HEK293 (cell line): ENCODE results near the gene SMIM14.

ENCODE experiments used
- CTCF ChIA-PET: fragments of 350-600 bp; formaldehyde crosslinking; extraction: SDS; loops from one replicate; lab custom pipeline; 2021; ENCODE audit warnings: antibody characterized with exemption; lab: Yijun Ruan, JAX
- POLR2A ChIA-PET: fragments of 300-600 bp; formaldehyde crosslinking; extraction: SDS; loops from one replicate; lab custom pipeline; 2020; ENCODE audit warnings: antibody characterized with exemption, inconsistent platforms; lab: Yijun Ruan, JAX
- H3K27ac ChIP-seq: fragments of 200-500 bp; sonication (Bioruptor generic); 2 replicates; pipeline ENCODE4 v1.5.1; 2014; ENCODE audit warnings: low read depth, low read length, control low read depth, inconsistent platforms; ENCODE audit errors: extremely low read depth
- H3K36me3 ChIP-seq, 2 experiments: fragments of 200-500 bp in 1 of 2; sonication (Bioruptor generic) in 1 of 2; 1 replicate in 1 of 2; 2 replicates in 1 of 2; pipeline ENCODE4 v1.5.1; 2014 to 2017; ENCODE audit warnings: inconsistent platforms in 2 of 2, low read length in 2 of 2; ENCODE audit not compliant: control insufficient read depth in 2 of 2, insufficient read depth in 1 of 2
- H3K4me1 ChIP-seq: fragments of 200-500 bp; sonication (Bioruptor generic); 2 replicates; pipeline ENCODE4 v1.5.1; 2014; ENCODE audit warnings: mild to moderate bottlenecking, low read length, inconsistent platforms; ENCODE audit not compliant: control insufficient read depth, insufficient read depth
- H3K4me3 ChIP-seq: 2 replicates; pipeline ENCODE4 v1.5.1; 2011; ENCODE audit warnings: low read depth, mild to moderate bottlenecking, control low read depth, low read length, moderate library complexity
- H3K9me3 ChIP-seq: fragments of 200-500 bp; sonication (Bioruptor generic); 2 replicates; pipeline ENCODE4 v1.5.1; 2014; ENCODE audit warnings: low read depth, low read length, inconsistent platforms; ENCODE audit not compliant: control insufficient read depth, insufficient read depth
- ATF2 ChIP-seq: fragments of 450-650 bp; formaldehyde crosslinking; IDR thresholded peaks from 2 replicates; pipeline ENCODE4 v1.5.1; 2016; ENCODE audit warnings: missing biosample characterization, missing genetic modification characterization, low read depth
- BCL6B ChIP-seq: fragments of 450-650 bp; formaldehyde crosslinking; IDR thresholded peaks from 2 replicates; pipeline ENCODE4 v1.5.1; 2017; ENCODE audit warnings: missing biosample characterization, missing genetic modification characterization
- FEZF1 ChIP-seq: fragments of 450-650 bp; formaldehyde crosslinking; IDR thresholded peaks from 2 replicates; pipeline ENCODE4 v1.5.1; 2016; ENCODE audit warnings: missing biosample characterization, missing genetic modification characterization
- GLIS1 ChIP-seq: fragments of 450-650 bp; formaldehyde crosslinking; IDR thresholded peaks from 2 replicates; pipeline ENCODE4 v1.5.1; 2016; ENCODE audit warnings: missing biosample characterization, missing genetic modification characterization
- HOXD13 ChIP-seq: sonication (generic); formaldehyde crosslinking; IDR thresholded peaks from 2 replicates; pipeline ENCODE4 v1.8.0; 2022; ENCODE audit warnings: missing genetic modification reagents, borderline replicate concordance
- INSM2 ChIP-seq: fragments of 450-650 bp; formaldehyde crosslinking; IDR thresholded peaks from 2 replicates; pipeline ENCODE4 v1.5.1; 2016; ENCODE audit warnings: missing biosample characterization, missing genetic modification characterization
- MYNN ChIP-seq: fragments of 450-650 bp; formaldehyde crosslinking; IDR thresholded peaks from 2 replicates; pipeline ENCODE4 v1.5.1; 2016; ENCODE audit warnings: missing biosample characterization, missing genetic modification characterization, borderline replicate concordance
- OVOL3 ChIP-seq: fragments of 450-650 bp; formaldehyde crosslinking; IDR thresholded peaks from 2 replicates; pipeline ENCODE4 v1.5.1; 2016; ENCODE audit warnings: missing biosample characterization, missing genetic modification characterization
- YY1 ChIP-seq: fragments of 450-650 bp; formaldehyde crosslinking; IDR thresholded peaks from 2 replicates; pipeline ENCODE4 v1.5.1; 2018; ENCODE audit warnings: missing biosample characterization, missing genetic modification characterization
- ZBTB44 ChIP-seq: fragments of 450-650 bp; IDR thresholded peaks from 2 replicates; pipeline ENCODE4 v1.5.1; 2018; ENCODE audit warnings: missing biosample characterization, mild to moderate bottlenecking, missing genetic modification characterization
- ZNF112 ChIP-seq: fragments of 450-650 bp; formaldehyde crosslinking; IDR thresholded peaks from 2 replicates; pipeline ENCODE4 v1.5.0; 2017; ENCODE audit warnings: missing biosample characterization, missing genetic modification characterization
- ZNF132 ChIP-seq: fragments of 450-650 bp; formaldehyde crosslinking; IDR thresholded peaks from 2 replicates; pipeline ENCODE4 v1.5.1; 2017; ENCODE audit warnings: missing biosample characterization, missing genetic modification characterization, borderline replicate concordance
- ZNF214 ChIP-seq: fragments of 450-650 bp; formaldehyde crosslinking; IDR thresholded peaks from 2 replicates; pipeline ENCODE4 v1.5.1; 2017; ENCODE audit warnings: missing biosample characterization, mild to moderate bottlenecking, missing genetic modification characterization, borderline replicate concordance
- ZNF341 ChIP-seq: fragments of 450-650 bp; formaldehyde crosslinking; IDR thresholded peaks from 2 replicates; pipeline ENCODE4; 2016; ENCODE audit warnings: low read depth, missing biosample characterization, missing genetic modification characterization
- ZNF510 ChIP-seq: fragments of 450-650 bp; formaldehyde crosslinking; IDR thresholded peaks from 2 replicates; pipeline ENCODE4 v1.5.1; 2018; ENCODE audit warnings: mild to moderate bottlenecking, missing genetic modification characterization, missing biosample characterization; ENCODE audit not compliant: insufficient replicate concordance
- ZNF571 ChIP-seq: fragments of 450-650 bp; formaldehyde crosslinking; IDR thresholded peaks from 2 replicates; pipeline ENCODE4 v1.5.0; 2017; ENCODE audit warnings: missing biosample characterization, missing genetic modification characterization
- ZNF600 ChIP-seq: fragments of 450-650 bp; formaldehyde crosslinking; IDR thresholded peaks from 2 replicates; pipeline ENCODE4 v1.5.1; 2016; ENCODE audit warnings: missing biosample characterization, missing genetic modification characterization
- ZNF654 ChIP-seq: fragments of 450-650 bp; formaldehyde crosslinking; IDR thresholded peaks from 2 replicates; pipeline ENCODE4 v1.5.1; 2016; ENCODE audit warnings: low read depth, missing biosample characterization, missing genetic modification characterization
- ZNF664 ChIP-seq: fragments of 450-650 bp; formaldehyde crosslinking; IDR thresholded peaks from 2 replicates; pipeline ENCODE4 v1.5.1; 2016; ENCODE audit warnings: missing biosample characterization, missing genetic modification characterization
- ZNF76 ChIP-seq: fragments of 450-650 bp; formaldehyde crosslinking; IDR thresholded peaks from 2 replicates; pipeline ENCODE4; 2016; ENCODE audit warnings: low read depth, missing biosample characterization, missing genetic modification characterization, borderline replicate concordance
- ZNF768 ChIP-seq: fragments of 450-650 bp; formaldehyde crosslinking; IDR thresholded peaks from 2 replicates; pipeline ENCODE4 v1.5.1; 2018; ENCODE audit warnings: missing biosample characterization, mild to moderate bottlenecking, missing genetic modification characterization
- ZNF785 ChIP-seq: fragments of 450-650 bp; formaldehyde crosslinking; IDR thresholded peaks from 2 replicates; pipeline ENCODE4 v1.5.1; 2016; ENCODE audit warnings: missing biosample characterization, missing genetic modification characterization
- TF ChIP-seq, protein P1 (sequence below): fragments of 450-650 bp; IDR thresholded peaks from 2 replicates; pipeline ENCODE4 v1.5.1; 2018; ENCODE audit warnings: missing biosample characterization, missing genetic modification characterization

Gene SMIM14

GRCh38 chr4:39596971-39597370, 41.7 kb downstream of the SMIM14 start:
- no peaks in the 10 kb centered on the region for H3K4me1 ChIP-seq
- no peaks in the 10 kb centered on the region for H3K9me3 ChIP-seq
- H3K27ac ChIP-seq: no peak overlapping the region
- CTCF ChIA-PET: no interaction called here
- no peaks in the 10 kb centered on the region for H3K36me3 ChIP-seq
- POLR2A ChIA-PET: interaction anchor here (1.0 kb wide), 1 partner anchor 70 kb away, joined by 3 read pairs; the partner anchor contains the start of gene UGDH
- TF ChIP-seq ZNF768 (tag by site-specific recombination) (no peak), INSM2 (no peak), ZNF112 (tag by site-specific recombination) (no peak), ZNF132 (tag by site-specific recombination) (no peak), MYNN (tag by site-specific recombination) (no peak), ZNF654 (tag by site-specific recombination) (no peak)
- TF ChIP-seq, protein P1, sequence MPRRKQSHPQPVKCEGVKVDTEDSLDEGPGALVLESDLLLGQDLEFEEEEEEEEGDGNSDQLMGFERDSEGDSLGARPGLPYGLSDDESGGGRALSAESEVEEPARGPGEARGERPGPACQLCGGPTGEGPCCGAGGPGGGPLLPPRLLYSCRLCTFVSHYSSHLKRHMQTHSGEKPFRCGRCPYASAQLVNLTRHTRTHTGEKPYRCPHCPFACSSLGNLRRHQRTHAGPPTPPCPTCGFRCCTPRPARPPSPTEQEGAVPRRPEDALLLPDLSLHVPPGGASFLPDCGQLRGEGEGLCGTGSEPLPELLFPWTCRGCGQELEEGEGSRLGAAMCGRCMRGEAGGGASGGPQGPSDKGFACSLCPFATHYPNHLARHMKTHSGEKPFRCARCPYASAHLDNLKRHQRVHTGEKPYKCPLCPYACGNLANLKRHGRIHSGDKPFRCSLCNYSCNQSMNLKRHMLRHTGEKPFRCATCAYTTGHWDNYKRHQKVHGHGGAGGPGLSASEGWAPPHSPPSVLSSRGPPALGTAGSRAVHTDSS (tag by site-specific recombination): no peak
- TF ChIP-seq, all 188 proteins: peak for 0
- no peak overlapping the region for H3K4me3 ChIP-seq

GRCh38 chr4:39591290-39591689, 47.4 kb downstream of the SMIM14 start:
- ChIA-PET POLR2A (no interaction called here), CTCF (interaction anchor here (0.6 to 1.0 kb wide), 3 partner anchors 102 to 122 kb away, joined by 3 read pairs; no protein-coding TSS in a partner anchor)
- no peak overlapping the region for H3K4me3 ChIP-seq
- no peaks in the 10 kb centered on the region for H3K36me3 ChIP-seq
- no peak for TF ChIP-seq YY1 (tag by site-specific recombination)
- TF ChIP-seq ZNF654 (tag by site-specific recombination): peak; percentile 42
- peak; percentile 30; the same call in 1 of the 2 replicates for TF ChIP-seq GLIS1
- no peak for TF ChIP-seq ZNF341 (tag by site-specific recombination)
- TF ChIP-seq ATF2: peak; percentile 57; the same call in 1 of the 2 replicates
- no peak overlapping the region for H3K27ac ChIP-seq
- H3K4me1 ChIP-seq: no peaks in the 10 kb centered on the region
- no peaks in the 10 kb centered on the region for H3K9me3 ChIP-seq

GRCh38 chr4:39587881-39588280, 50.8 kb downstream of the SMIM14 start:
- TF ChIP-seq ZNF600 (tag by site-specific recombination) (no peak), ZNF571 (tag by site-specific recombination) (no peak), ZNF785 (tag by site-specific recombination) (no peak), ZNF214 (tag by site-specific recombination) (no peak), ZNF510 (tag by site-specific recombination) (no peak), ZNF768 (tag by site-specific recombination) (no peak), BCL6B (tag by site-specific recombination) (no peak), HOXD13 (no peak), ZNF664 (tag by site-specific recombination) (no peak), ZBTB44 (tag by site-specific recombination) (no peak), FEZF1 (tag by site-specific recombination) (no peak), OVOL3 (tag by site-specific recombination) (no peak), ZNF76 (no peak)
- Histone ChIP-seq H3K27ac (no peak overlapping the region), H3K4me1 (no peaks in the 10 kb centered on the region), H3K9me3 (no peaks in the 10 kb centered on the region), H3K4me3 (no peak overlapping the region), H3K36me3 (no peaks in the 10 kb centered on the region)
- CTCF ChIA-PET: no interaction called here
- POLR2A ChIA-PET: no interaction called here
